ENCODE measurements around the gene EWSR1.

DNA sequence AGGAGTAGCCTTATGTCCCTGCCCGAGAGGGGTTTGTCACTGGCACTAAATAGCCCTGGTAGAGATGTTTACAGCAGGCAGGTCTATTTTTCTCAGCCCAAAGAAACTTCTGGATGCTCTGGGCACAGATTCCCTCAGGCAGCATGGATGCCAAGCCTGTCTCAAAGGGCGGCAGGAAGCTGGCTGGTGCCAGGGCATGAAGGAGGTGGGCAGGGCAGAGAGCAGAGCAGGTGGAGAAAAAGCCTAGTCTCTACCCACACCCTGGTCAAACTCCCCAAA is 34.3 kb downstream of the EWSR1 start:
- no peak for TF ChIP-seq POLR2A (IDR thresholded peaks at IDR 0.05)
- TF ChIP-seq, protein P1, sequence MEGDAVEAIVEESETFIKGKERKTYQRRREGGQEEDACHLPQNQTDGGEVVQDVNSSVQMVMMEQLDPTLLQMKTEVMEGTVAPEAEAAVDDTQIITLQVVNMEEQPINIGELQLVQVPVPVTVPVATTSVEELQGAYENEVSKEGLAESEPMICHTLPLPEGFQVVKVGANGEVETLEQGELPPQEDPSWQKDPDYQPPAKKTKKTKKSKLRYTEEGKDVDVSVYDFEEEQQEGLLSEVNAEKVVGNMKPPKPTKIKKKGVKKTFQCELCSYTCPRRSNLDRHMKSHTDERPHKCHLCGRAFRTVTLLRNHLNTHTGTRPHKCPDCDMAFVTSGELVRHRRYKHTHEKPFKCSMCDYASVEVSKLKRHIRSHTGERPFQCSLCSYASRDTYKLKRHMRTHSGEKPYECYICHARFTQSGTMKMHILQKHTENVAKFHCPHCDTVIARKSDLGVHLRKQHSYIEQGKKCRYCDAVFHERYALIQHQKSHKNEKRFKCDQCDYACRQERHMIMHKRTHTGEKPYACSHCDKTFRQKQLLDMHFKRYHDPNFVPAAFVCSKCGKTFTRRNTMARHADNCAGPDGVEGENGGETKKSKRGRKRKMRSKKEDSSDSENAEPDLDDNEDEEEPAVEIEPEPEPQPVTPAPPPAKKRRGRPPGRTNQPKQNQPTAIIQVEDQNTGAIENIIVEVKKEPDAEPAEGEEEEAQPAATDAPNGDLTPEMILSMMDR (IDR thresholded peaks at IDR 0.05), result no peak
